Gastrocnemius medialis (tissue), 4 donors: Measurements from ENCODE around the gene NPHS1. TPM values are rescaled to one million over a fixed set of nuclear protein-coding genes. Genes with fewer than 3 reads are reported as not detected.

Experiments used
- ATAC-seq, 2 donors: fragments of 150-250 bp; one replicate each; pipeline ENCODE4 v1.9.1; 2016
- DNase-seq, 2 donors: peaks; one replicate each; pipeline ENCODE4 v3.0.0-alpha.2; 2019
- H3K27ac ChIP-seq, 4 donors: fragments of 200-600 bp; sonication (generic); 1 replicate in 1 of 4; 2 replicates in 3 of 4; pipeline ENCODE4 v1.5.1; 2016 to 2018; ENCODE audit warnings: mild to moderate bottlenecking in 2 of 4, moderate library complexity in 1 of 4
- H3K27me3 ChIP-seq, 3 donors: fragments of 200-600 bp; sonication (generic) in 2 of 3; 1 replicate in 1 of 3; 2 replicates in 2 of 3; pipeline versions ENCODE4 v1.5.1 to v1.6.0; 2016 to 2019; ENCODE audit warnings: mild to moderate bottlenecking in 1 of 3, moderate library complexity in 1 of 3
- H3K36me3 ChIP-seq, 2 donors: fragments of 200-600 bp; sonication (generic) in 1 of 2; one replicate each; pipeline ENCODE4 v1.5.1; 2017 to 2018
- H3K4me1 ChIP-seq, 2 donors: fragments of 200-600 bp; sonication (generic) in 1 of 2; one replicate each; pipeline ENCODE4 v1.5.1; 2016 to 2017; ENCODE audit warnings: mild to moderate bottlenecking in 2 of 2
- H3K4me3 ChIP-seq, 4 donors: fragments of 200-600 bp; sonication (generic) in 3 of 4; 1 replicate in 1 of 4; 2 replicates in 3 of 4; pipeline ENCODE4 v1.5.1; 2016 to 2019; ENCODE audit warnings: mild to moderate bottlenecking in 2 of 4
- H3K9me3 ChIP-seq, 3 donors: fragments of 200-600 bp; sonication (generic) in 2 of 3; 1 replicate in 1 of 3; 2 replicates in 2 of 3; pipeline ENCODE4 v1.5.1; 2016 to 2019
- CTCF ChIP-seq, 5 experiments: fragments of 450-650 bp in 3 of 5; fragments of 200-600 bp in 2 of 5; sonication (generic) in 2 of 5; IDR thresholded peaks in 4 of 5; conservative IDR thresholded peaks in 1 of 5; 1 replicate in 4 of 5; 2 replicates in 1 of 5; pipeline ENCODE4 v1.5.1; 2016 to 2019; ENCODE audit warnings: antibody characterized with exemption in 5 of 5, mild to moderate bottlenecking in 3 of 5, moderate library complexity in 3 of 5
- POLR2A ChIP-seq, 2 donors: fragments of 450-650 bp; IDR thresholded peaks; one replicate each; pipeline ENCODE4 v1.6.1; 2017; ENCODE audit warnings: antibody characterized with exemption in 2 of 2, mild to moderate bottlenecking in 2 of 2, moderate library complexity in 2 of 2
- in situ Hi-C, 4 donors: fragments of 200-750 bp; cut with MboI; loops; one replicate each; pipeline versions ENCODE4 v1.15.0 to v1.8.0; 2017; ENCODE audit warnings: low sequenced_read_pairs in 4 of 4
- intact Hi-C: fragments of 100-400 bp; cut with DNase I; formaldehyde crosslinking; loops from one replicate; pipeline ENCODE4 v1.15.1; 2023; ENCODE audit warnings: low total_unique reads
- total RNA-seq, 4 donors: library from RNA; depleted of rRNA; stranded (reverse); fragments of >200 nt; gene quantifications; one replicate each; pipeline versions ENCODE4 v1.1.0 to v1.2.3, GENCODE V29; 2016

The NPHS1 gene
- total RNA-seq, 4 donors from 2014 or later, result not detected

- peaks cover 0 to 3% (median 0%) of the 10 kb centered on the region in 3 donors for H3K27me3 ChIP-seq
- peaks cover 0 to 5% of the 10 kb centered on the region in 2 donors for H3K36me3 ChIP-seq
- no peak for ATAC-seq
- peaks cover 9 to 21% of the 10 kb centered on the region in 2 donors for H3K4me1 ChIP-seq
- DNase-seq, result no peak
- intact Hi-C loops (no loop called here), in situ Hi-C loops (no loop called here)
- TF ChIP-seq POLR2A (IDR thresholded peaks at IDR 0.05) (no peak), CTCF (IDR thresholded peaks at IDR 0.05 in 4 of 5, conservative IDR thresholded peaks at IDR 0.05 in 1 of 5) (no peak)
- no peaks in the 10 kb centered on the region for H3K9me3 ChIP-seq
- peak overlapping the region; percentile 63 to 87 (median 66) for H3K4me3 ChIP-seq
- H3K27ac ChIP-seq, result peak overlapping the region; percentile 49 to 79 (median 69)
Observed at GRCh38 chr19:35898499-35898809, 46.1 kb upstream of the NPHS1 start.

GRCh38 chr19:35897706-35898451, 45.6 kb upstream of the NPHS1 start:
- in situ Hi-C loops, result no loop called here
- DNase-seq (no peak), ATAC-seq (no peak)
- Histone ChIP-seq H3K4me3 (peak overlapping the region; percentile 63 to 87 (median 66)), H3K27ac (peak overlapping the region in 2 of 4 donors; percentile 64 to 79), H3K27me3 (peaks cover 0 to 3% (median 0%) of the 10 kb centered on the region in 3 donors), H3K4me1 (peaks cover 9 to 21% of the 10 kb centered on the region in 2 donors), H3K9me3 (no peaks in the 10 kb centered on the region), H3K36me3 (peaks cover 0 to 5% of the 10 kb centered on the region in 2 donors)
- no peak for TF ChIP-seq POLR2A (IDR thresholded peaks at IDR 0.05)
- no peak for TF ChIP-seq CTCF (IDR thresholded peaks at IDR 0.05 in 4 of 5, conservative IDR thresholded peaks at IDR 0.05 in 1 of 5)
- intact Hi-C loops, result no loop called here

GRCh38 chr19:35896643-35897040, 44.3 kb upstream of the NPHS1 start:
- ATAC-seq, result no peak
- in situ Hi-C loops, result no loop called here
- intact Hi-C loops, result no loop called here

GRCh38 chr19:35895911-35896642, 43.8 kb upstream of the NPHS1 start:
- in situ Hi-C loops, result no loop called here
- Histone ChIP-seq H3K4me3 (no peak overlapping the region), H3K27me3 (peaks cover 0 to 3% (median 0%) of the 10 kb centered on the region in 3 donors), H3K36me3 (peaks cover 0 to 5% of the 10 kb centered on the region in 2 donors), H3K27ac (no peak overlapping the region), H3K9me3 (no peaks in the 10 kb centered on the region), H3K4me1 (peaks cover 9 to 21% of the 10 kb centered on the region in 2 donors)
- TF ChIP-seq POLR2A (IDR thresholded peaks at IDR 0.05) (no peak), CTCF (IDR thresholded peaks at IDR 0.05 in 4 of 5, conservative IDR thresholded peaks at IDR 0.05 in 1 of 5) (no peak)
- intact Hi-C loops, result no loop called here
- no peak for DNase-seq
- ATAC-seq, result no peak

More at GRCh38 chr19:35896643-35897040, 44.3 kb upstream of the NPHS1 start:
- Histone ChIP-seq H3K27me3 (peaks cover 0 to 3% (median 0%) of the 10 kb centered on the region in 3 donors), H3K36me3 (peaks cover 0 to 5% of the 10 kb centered on the region in 2 donors), H3K27ac (no peak overlapping the region), H3K4me3 (no peak overlapping the region), H3K4me1 (peaks cover 9 to 21% of the 10 kb centered on the region in 2 donors), H3K9me3 (no peaks in the 10 kb centered on the region)
- DNase-seq, result no peak
- no peak for TF ChIP-seq CTCF (IDR thresholded peaks at IDR 0.05 in 4 of 5, conservative IDR thresholded peaks at IDR 0.05 in 1 of 5)
- no peak for TF ChIP-seq POLR2A (IDR thresholded peaks at IDR 0.05)
